ENCODE results near the gene CPTP.

Gene CPTP

GRCh38 chr1:1347663-1348419, 23.2 kb downstream of the CPTP start:
- no peak for TF ChIP-seq CTCF (IDR thresholded peaks at IDR 0.05; ENCODE audit: control extremely low read depth, extremely low read depth, low read depth, missing control alignments)
- POLR2A ChIA-PET: no interaction called here
- CTCF ChIA-PET: interaction anchor here (0.9 to 1.5 kb wide), 7 partner anchors 10 to 226 kb away, joined by 3 to 13 read pairs (median 4); no protein-coding TSS in a partner anchor
- DNase-seq (ENCODE audit: extremely low spot score): no peak

GRCh38 chr1:1348420-1349255, 24.0 kb downstream of the CPTP start:
- ChIA-PET POLR2A (no interaction called here), CTCF (interaction anchor here (0.9 to 1.5 kb wide), 7 partner anchors 11 to 227 kb away, joined by 3 to 13 read pairs (median 4); no protein-coding TSS in a partner anchor)
- no peak for TF ChIP-seq CTCF (IDR thresholded peaks at IDR 0.05; ENCODE audit: control extremely low read depth, extremely low read depth, low read depth, missing control alignments)
- no peak for DNase-seq (ENCODE audit: extremely low spot score)

- ChIA-PET CTCF (no interaction called here), POLR2A (no interaction called here)
- TF ChIP-seq CTCF (IDR thresholded peaks at IDR 0.05; ENCODE audit: control extremely low read depth, extremely low read depth, low read depth, missing control alignments): peak; percentile 64
- DNase-seq (ENCODE audit: extremely low spot score): peak; percentile 93
Observed at GRCh38 chr1:1349256-1350012, 24.8 kb downstream of the CPTP start, which contains the start of gene DVL1. Gene DVL1 (minus strand): TSS chr1:1349418. CDS start chr1:1349065, 353 bp downstream.

- no peak for DNase-seq (ENCODE audit: extremely low spot score)
- CTCF ChIA-PET: interaction anchor here (1.2 to 3.1 kb wide), 4 partner anchors 19 to 280 kb away, joined by 3 to 29 read pairs (median 4); no protein-coding TSS in a partner anchor
- POLR2A ChIA-PET: no interaction called here
- no peak for TF ChIP-seq CTCF (IDR thresholded peaks at IDR 0.05; ENCODE audit: control extremely low read depth, extremely low read depth, low read depth, missing control alignments)
Observed at GRCh38 chr1:1351511-1352427, 27.2 kb downstream of the CPTP start.

- CTCF ChIA-PET: interaction anchor here (1.2 to 3.1 kb wide), 4 partner anchors 18 to 281 kb away, joined by 3 to 29 read pairs (median 4); no protein-coding TSS in a partner anchor
- POLR2A ChIA-PET: no interaction called here
- TF ChIP-seq CTCF (IDR thresholded peaks at IDR 0.05; ENCODE audit: control extremely low read depth, extremely low read depth, low read depth, missing control alignments): no peak
Observed at GRCh38 chr1:1352786-1353388, 28.3 kb downstream of the CPTP start.

More at GRCh38 chr1:1352786-1353388, 28.3 kb downstream of the CPTP start:
- DNase-seq (ENCODE audit: extremely low spot score): no peak
